A549 treated with Mapracorat at 1 μM for 4 hours (cell line): ENCODE data around the gene TRPC5OS. TPM values are rescaled to one million over a fixed set of nuclear protein-coding genes. Genes with fewer than 3 reads are reported as not detected.

ENCODE experiments used
- total RNA-seq: library from RNA; stranded (reverse); fragments of 200-300 nt; extraction: Qiagen RNA extraction; gene quantifications from 5 replicates; pipeline ENCODE4 v1.2.3, GENCODE V29; 2022

TRPC5OS gene
- total RNA-seq = not detected in 5 replicates

GRCh38 chrX:111875881-111876280 lies at the start of gene TRPC5OS:
TRPC5OS (plus strand) TSS chrX:111876181; CDS start chrX:111901850, 25,669 bp downstream.

Other genes with a start within 250 kb of the TRPC5OS start
- gene ALG13, start 195.0 kb upstream of the TRPC5OS start, total RNA-seq = 50.5 to 68.3 TPM (median 52.6 TPM) in 5 replicates
- not detected in 5 replicates for gene TRPC5, start 206.6 kb downstream of the TRPC5OS start, total RNA-seq
- not detected in 5 replicates for gene RTL4, start 206.8 kb downstream of the TRPC5OS start, total RNA-seq